GM20431 (cell line): ENCODE results near the gene IRGQ.

ENCODE experiments used
- in situ Hi-C: fragments of 300-500 bp; cut with MseI, MboI; formaldehyde crosslinking; loops from one replicate; pipeline ENCODE4 v1.15.0; 2020; ENCODE audit warnings: low sequenced_read_pairs; ENCODE audit not compliant: unreplicated experiment

IRGQ gene

GRCh38 chr19:43625918-43626579 lies 30.1 kb upstream of the IRGQ start:
- in situ Hi-C loops, result loop anchor here (10.0 kb wide), 1 partner anchor 189 kb away; no protein-coding TSS in a partner anchor

GRCh38 chr19:43624933-43625332 lies 29.0 kb upstream of the IRGQ start:
- in situ Hi-C loops, result loop anchor here (10.0 kb wide), 1 partner anchor 190 kb away; no protein-coding TSS in a partner anchor

- in situ Hi-C loops, result loop anchor here (10.0 kb wide), 1 partner anchor 191 kb away; no protein-coding TSS in a partner anchor
These were observed 28.1 kb upstream of the IRGQ start for GRCh38 chr19:43623889-43624670.

GRCh38 chr19:43622956-43623355 lies 27.0 kb upstream of the IRGQ start:
- in situ Hi-C loops, result loop anchor here (10.0 kb wide), 1 partner anchor 192 kb away; no protein-coding TSS in a partner anchor

- in situ Hi-C loops, result loop anchor here (10.0 kb wide), 1 partner anchor 193 kb away; no protein-coding TSS in a partner anchor
These were observed 26.1 kb upstream of the IRGQ start for GRCh38 chr19:43622070-43622469.

- in situ Hi-C loops, result loop anchor here (10.0 kb wide), 1 partner anchor 194 kb away; no protein-coding TSS in a partner anchor
These were observed 24.4 kb upstream of the IRGQ start for GRCh38 chr19:43620061-43621001.

DNA sequence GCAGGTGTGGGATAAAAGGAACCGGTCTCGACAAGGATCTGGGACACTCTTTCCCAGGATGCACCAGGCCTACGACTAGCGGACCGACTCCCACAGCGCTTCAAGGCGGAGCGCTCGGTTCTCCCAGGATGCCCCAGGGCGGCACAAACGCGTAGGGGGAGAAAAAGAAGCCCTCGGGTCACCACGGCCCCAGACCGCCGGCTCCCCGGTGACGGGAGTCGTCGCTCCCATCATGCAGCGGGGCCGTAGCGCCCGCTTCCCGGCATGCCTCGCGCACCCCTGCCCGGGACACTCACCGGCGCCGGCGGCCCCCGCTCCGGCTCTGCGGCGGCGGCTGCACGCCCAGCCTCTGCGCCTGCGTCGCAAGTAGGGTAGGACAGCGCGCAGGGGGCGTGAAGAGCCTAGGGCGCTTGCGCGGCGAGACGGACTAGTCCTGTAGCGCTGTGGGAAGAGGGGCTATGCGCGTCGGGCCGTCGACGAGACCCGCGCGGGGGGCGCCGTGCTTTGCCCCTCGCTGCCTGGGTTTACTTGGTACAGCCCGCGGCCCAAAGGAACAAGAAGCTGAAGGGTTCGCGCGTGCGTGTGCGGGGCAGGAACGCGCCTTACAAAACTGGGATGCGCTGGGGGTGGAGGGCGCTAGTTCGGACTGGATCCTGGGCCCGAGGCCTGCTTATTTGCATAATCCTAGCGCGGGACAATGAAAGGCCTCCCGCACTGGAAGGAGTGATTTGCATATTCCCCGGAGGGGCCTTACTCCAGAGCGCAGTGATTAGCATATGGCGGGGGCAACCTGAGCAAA lies 23.5 kb upstream of the IRGQ start, which contains the start of gene ZNF428:
ZNF428 (minus strand) TSS at position 368 of the 799 bp plus-strand sequence. CDS start 5,325 bp downstream, outside the sequence.
- in situ Hi-C loops, result loop anchor here (10.0 kb wide), 1 partner anchor 195 kb away; no protein-coding TSS in a partner anchor

GRCh38 chr19:43618921-43619261 lies 23.0 kb upstream of the IRGQ start:
- in situ Hi-C loops, result no loop called here

- in situ Hi-C loops, result no loop called here
These were observed 21.0 kb upstream of the IRGQ start for GRCh38 chr19:43616954-43617353.

- in situ Hi-C loops, result no loop called here
These were observed 20.4 kb upstream of the IRGQ start for GRCh38 chr19:43616306-43616705.

- in situ Hi-C loops, result no loop called here
These were observed 16.4 kb upstream of the IRGQ start for GRCh38 chr19:43612374-43612773.

DNA sequence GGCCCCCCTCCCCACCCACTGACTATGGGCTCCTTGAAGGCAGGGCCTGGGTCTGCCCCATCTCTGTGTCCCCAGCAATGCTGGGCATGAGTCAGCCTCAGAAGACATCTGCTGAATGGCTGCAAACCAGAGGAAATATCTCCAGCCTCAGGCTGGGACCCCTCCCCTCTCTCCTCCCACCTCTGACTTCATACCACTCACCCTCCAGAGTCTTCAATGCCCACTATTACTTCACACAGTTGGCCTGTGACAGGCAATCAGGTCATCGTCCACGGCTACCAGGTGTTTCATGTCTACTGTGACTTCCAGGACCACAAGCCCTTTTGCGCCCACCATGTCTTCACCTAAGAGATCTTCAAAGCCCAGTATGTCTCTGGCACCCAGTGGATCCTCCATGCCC lies 15.9 kb upstream of the IRGQ start, which contains the start of gene SRRM5:
SRRM5 (plus strand) TSS at position 301 of the 400 bp plus-strand sequence; CDS start at position 335, 34 bp downstream.
- in situ Hi-C loops, result no loop called here

DNA sequence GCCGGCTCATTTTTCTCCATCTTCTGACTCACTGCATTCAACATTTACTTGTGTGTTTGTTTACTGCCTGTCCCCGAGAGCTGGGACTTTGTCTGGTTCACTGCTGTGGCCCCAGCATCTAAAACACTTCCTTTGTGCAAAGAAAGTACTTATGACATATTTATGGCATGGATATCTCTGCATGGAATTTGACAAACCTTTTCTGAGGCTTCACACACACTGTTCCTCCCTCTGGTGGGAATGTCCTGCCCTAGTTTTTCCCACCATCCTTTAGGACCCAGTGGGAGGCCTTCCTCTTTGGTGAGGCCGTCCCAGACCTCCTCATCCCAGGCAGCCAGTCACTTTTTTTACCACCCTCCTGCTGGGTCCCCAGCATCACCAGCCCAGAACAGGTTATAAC lies 14.6 kb upstream of the IRGQ start:
- in situ Hi-C loops, result no loop called here

DNA sequence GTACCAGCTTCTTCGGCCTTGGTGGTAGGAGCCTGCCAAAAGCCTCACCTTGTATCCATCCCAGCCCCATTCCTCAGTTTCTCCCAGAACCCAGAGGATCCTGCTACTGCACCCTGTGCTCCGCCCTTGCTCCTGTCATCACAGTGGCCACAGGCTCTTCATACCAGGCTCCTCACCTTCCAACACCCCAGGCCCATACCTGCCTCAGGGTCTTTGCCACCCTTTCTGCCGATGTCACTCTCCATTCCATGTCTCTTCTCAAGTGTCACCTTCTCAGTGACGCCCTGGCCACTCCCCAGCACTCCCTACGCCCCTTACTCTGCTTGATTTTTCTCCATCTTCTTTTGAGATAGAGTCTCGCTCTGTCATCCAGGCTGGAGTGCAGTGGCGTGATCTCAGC lies 13.9 kb upstream of the IRGQ start:
- in situ Hi-C loops, result no loop called here

- in situ Hi-C loops, result no loop called here
These were observed 11.6 kb upstream of the IRGQ start for GRCh38 chr19:43607238-43608205.

GRCh38 chr19:43606569-43607229 lies 10.8 kb upstream of the IRGQ start:
- in situ Hi-C loops, result no loop called here

DNA sequence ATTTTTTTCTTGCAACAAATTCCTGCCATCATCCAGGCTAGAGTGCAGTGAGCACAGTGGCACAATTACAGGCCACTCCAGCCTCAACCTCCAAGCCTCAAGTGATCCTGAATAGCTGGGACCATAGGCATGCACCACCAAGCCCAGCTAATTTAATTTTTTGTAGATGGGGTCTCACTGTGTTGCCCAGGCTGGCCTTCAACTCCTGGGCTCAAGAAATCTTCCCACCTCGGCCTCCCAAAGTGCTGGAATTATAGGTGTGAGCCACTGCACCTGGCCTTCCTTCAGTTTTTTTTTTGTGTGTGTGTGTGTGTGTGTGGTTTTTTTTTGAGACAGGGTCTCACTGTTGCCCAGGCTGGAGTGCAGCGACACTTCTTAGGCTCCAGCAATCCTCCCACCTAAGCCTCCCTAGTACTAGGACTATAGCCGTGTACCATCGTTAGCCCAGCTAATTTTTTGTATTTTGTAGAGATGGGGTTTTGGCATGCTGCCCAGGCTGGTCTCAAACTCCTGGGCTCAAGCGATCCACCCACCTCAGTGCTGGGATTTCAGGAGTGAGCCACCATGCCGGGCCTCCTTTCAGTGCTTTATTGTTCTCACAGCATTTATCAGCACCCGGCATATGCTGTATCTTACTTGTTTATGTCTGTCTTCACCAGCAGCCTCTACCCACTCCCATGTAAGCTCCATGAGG lies 10.1 kb upstream of the IRGQ start:
- in situ Hi-C loops, result no loop called here
